K562 (cell line): ENCODE measurements around the gene MIXL1. TPM values are rescaled to one million over a fixed set of nuclear protein-coding genes. Genes with fewer than 3 reads are reported as not detected.

Source experiments
- ASH1L ChIP-seq: fragments of 450-650 bp; IDR thresholded peaks from 2 replicates; pipeline ENCODE4 v1.6.1; 2018; ENCODE audit warnings: borderline replicate concordance, mild to moderate bottlenecking, low read depth; ENCODE audit not compliant: partially characterized antibody
- CREBBP ChIP-seq: IDR thresholded peaks from one replicate; pipeline ENCODE4 v1.6.1; 2012; ENCODE audit warnings: low read depth, mild to moderate bottlenecking, control low read depth, inconsistent platforms, low read length
- KDM5B ChIP-seq: fragments of 200-600 bp; sonication (generic); IDR thresholded peaks from 2 replicates; pipeline ENCODE4 v1.6.1; 2012; ENCODE audit warnings: low read depth, mild to moderate bottlenecking, moderate library complexity, low read length, control low read depth, inconsistent platforms; ENCODE audit not compliant: insufficient replicate concordance
- MED1 ChIP-seq: sonication (generic); formaldehyde crosslinking; IDR thresholded peaks from 2 replicates; pipeline ENCODE4 v1.8.1; 2023; ENCODE audit warnings: missing genetic modification reagents, borderline replicate concordance
- TFAM ChIP-seq: fragments of 250-450 bp; sonication (Bioruptor Pico); conservative IDR thresholded peaks from 2 replicates; pipeline ENCODE4 v1.5.0; 2021; ENCODE audit warnings: mild to moderate bottlenecking, moderate library complexity
- ZC3H11A ChIP-seq: IDR thresholded peaks from 2 replicates; pipeline ENCODE4 v1.6.1; 2012; ENCODE audit warnings: low read depth, low read length, improper control_type of control experiment
- ZNF24 ChIP-seq: fragments of 450-650 bp; IDR thresholded peaks from 2 replicates; pipeline ENCODE4 v1.6.1; 2016
- ZNF79 ChIP-seq: fragments of 250-450 bp; sonication (Bioruptor Pico); IDR thresholded peaks from 2 replicates; pipeline ENCODE4 v1.4.0; 2020; ENCODE audit warnings: low read depth, mild to moderate bottlenecking, moderate library complexity
- polyA plus RNA-seq, 8 experiments: library from polyadenylated mRNA; depleted of rRNA in 4 of 8; stranded (reverse) in 5 of 8; unstranded in 3 of 8; fragments of >200 nt; fragmentation: Nextera tagmentation in 2 of 8; fragmentation: Illumina TruSeq in 1 of 8; extraction: Ambion mirVana in 2 of 8; extraction: Trizol in 1 of 8; gene quantifications; 2 replicates each; pipeline versions ENCODE4 v1.2.1 to v1.2.3, GENCODE V29; 2011 to 2014; ENCODE audit warnings: inconsistent platforms in 1 of 8, missing spikeins in 1 of 8
- total RNA-seq, 7 experiments: library from RNA; depleted of rRNA in 6 of 7; stranded (reverse); fragments of >200 nt in 6 of 7; fragmentation: Illumina TruSeq in 2 of 7; extraction: Trizol in 2 of 7; gene quantifications; 2 replicates each; pipeline versions ENCODE4 v1.2.1 to v1.2.3, GENCODE V29; 2011 to 2021; ENCODE audit warnings: low replicate concordance in 1 of 7
- TF ChIP-seq, protein P1 (sequence below), 2 experiments: fragments of 450-650 bp in 1 of 2; sonication (generic) in 1 of 2; formaldehyde crosslinking in 1 of 2; IDR thresholded peaks; 2 replicates each; pipeline versions ENCODE4 v1.7.1 to v1.9.0; 2016 to 2022; ENCODE audit warnings: inconsistent platforms in 1 of 2, mild to moderate bottlenecking in 1 of 2, missing genetic modification reagents in 1 of 2
- TF ChIP-seq, protein P2 (sequence below): sonication (generic); formaldehyde crosslinking; IDR thresholded peaks from 2 replicates; pipeline ENCODE4 v1.8.0; 2023; ENCODE audit warnings: mild to moderate bottlenecking, missing genetic modification reagents
- TF ChIP-seq, protein P3 (sequence below): IDR thresholded peaks from 2 replicates; pipeline ENCODE4 v1.6.1; 2016; ENCODE audit warnings: missing genetic modification characterization, missing compliant biosample characterization

MIXL1 gene
- total and polyA plus RNA-seq, 9 of the 15 experiments (the other 6 are each of a cell fraction or from before 2014, with no cell fraction given): not detected

DNA sequence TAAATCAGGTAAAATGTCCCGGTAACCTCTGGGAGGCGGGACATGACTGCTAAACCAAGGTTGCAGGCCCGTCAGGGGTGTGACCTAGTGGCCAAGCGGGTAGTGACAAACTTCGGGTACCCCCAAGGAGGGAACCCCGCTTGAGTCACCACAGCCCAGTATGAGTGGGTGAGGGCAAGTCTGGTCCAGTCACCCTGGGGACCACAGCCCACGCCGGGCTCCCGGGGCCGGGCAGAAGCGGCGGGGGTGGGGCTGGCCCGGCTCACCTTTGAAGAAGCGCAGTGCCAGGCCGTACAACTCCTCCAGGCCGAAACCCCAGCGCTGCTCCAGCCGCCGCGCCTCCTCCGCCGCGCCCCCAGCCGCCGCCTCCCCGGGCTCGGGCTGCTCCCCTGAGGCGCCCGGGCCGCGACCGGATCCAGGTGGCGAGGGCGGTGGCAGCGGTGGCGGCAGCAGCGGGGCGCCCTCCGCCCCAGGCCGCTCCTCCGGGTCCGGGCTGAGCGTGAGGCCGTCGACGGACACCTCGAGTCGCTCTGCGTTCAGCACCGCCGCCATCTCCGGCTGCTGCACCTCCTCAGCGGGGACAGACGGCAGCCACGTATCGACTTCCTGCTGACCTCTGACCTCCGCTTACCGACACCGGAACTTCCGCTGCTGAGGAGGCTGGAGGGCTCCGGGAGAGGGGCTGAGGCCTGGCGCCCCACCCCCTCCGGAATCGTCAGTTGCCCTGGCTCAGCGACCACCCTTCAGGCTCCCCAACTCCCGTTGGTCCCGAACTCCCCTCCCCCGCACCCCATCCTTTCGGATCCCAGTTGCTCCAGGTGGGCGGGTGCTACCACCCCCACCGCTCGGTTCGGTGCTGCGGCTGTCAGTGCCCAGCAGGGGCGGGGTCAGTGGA is 37.1 kb upstream of the MIXL1 start, which contains the start of gene ACBD3 (continued):
- TF ChIP-seq, protein P1, sequence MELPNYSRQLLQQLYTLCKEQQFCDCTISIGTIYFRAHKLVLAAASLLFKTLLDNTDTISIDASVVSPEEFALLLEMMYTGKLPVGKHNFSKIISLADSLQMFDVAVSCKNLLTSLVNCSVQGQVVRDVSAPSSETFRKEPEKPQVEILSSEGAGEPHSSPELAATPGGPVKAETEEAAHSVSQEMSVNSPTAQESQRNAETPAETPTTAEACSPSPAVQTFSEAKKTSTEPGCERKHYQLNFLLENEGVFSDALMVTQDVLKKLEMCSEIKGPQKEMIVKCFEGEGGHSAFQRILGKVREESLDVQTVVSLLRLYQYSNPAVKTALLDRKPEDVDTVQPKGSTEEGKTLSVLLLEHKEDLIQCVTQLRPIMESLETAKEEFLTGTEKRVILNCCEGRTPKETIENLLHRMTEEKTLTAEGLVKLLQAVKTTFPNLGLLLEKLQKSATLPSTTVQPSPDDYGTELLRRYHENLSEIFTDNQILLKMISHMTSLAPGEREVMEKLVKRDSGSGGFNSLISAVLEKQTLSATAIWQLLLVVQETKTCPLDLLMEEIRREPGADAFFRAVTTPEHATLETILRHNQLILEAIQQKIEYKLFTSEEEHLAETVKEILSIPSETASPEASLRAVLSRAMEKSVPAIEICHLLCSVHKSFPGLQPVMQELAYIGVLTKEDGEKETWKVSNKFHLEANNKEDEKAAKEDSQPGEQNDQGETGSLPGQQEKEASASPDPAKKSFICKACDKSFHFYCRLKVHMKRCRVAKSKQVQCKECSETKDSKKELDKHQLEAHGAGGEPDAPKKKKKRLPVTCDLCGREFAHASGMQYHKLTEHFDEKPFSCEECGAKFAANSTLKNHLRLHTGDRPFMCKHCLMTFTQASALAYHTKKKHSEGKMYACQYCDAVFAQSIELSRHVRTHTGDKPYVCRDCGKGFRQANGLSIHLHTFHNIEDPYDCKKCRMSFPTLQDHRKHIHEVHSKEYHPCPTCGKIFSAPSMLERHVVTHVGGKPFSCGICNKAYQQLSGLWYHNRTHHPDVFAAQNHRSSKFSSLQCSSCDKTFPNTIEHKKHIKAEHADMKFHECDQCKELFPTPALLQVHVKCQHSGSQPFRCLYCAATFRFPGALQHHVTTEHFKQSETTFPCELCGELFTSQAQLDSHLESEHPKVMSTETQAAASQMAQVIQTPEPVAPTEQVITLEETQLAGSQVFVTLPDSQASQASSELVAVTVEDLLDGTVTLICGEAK (IDR thresholded peaks at IDR 0.05): peak; percentile 97
- TF ChIP-seq, protein P1 (CRISPR knock-in tag; IDR thresholded peaks at IDR 0.05): no peak
- TF ChIP-seq, protein P2, sequence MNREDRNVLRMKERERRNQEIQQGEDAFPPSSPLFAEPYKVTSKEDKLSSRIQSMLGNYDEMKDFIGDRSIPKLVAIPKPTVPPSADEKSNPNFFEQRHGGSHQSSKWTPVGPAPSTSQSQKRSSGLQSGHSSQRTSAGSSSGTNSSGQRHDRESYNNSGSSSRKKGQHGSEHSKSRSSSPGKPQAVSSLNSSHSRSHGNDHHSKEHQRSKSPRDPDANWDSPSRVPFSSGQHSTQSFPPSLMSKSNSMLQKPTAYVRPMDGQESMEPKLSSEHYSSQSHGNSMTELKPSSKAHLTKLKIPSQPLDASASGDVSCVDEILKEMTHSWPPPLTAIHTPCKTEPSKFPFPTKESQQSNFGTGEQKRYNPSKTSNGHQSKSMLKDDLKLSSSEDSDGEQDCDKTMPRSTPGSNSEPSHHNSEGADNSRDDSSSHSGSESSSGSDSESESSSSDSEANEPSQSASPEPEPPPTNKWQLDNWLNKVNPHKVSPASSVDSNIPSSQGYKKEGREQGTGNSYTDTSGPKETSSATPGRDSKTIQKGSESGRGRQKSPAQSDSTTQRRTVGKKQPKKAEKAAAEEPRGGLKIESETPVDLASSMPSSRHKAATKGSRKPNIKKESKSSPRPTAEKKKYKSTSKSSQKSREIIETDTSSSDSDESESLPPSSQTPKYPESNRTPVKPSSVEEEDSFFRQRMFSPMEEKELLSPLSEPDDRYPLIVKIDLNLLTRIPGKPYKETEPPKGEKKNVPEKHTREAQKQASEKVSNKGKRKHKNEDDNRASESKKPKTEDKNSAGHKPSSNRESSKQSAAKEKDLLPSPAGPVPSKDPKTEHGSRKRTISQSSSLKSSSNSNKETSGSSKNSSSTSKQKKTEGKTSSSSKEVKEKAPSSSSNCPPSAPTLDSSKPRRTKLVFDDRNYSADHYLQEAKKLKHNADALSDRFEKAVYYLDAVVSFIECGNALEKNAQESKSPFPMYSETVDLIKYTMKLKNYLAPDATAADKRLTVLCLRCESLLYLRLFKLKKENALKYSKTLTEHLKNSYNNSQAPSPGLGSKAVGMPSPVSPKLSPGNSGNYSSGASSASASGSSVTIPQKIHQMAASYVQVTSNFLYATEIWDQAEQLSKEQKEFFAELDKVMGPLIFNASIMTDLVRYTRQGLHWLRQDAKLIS (CRISPR knock-in tag): peak; percentile 45; the same call in 1 of the 2 replicates
- TF ChIP-seq ZC3H11A (no peak), KDM5B (peak; percentile 91), TFAM (no peak), ZNF79 (CRISPR knock-in tag) (no peak), ZNF24 (no peak), CREBBP (no peak), ASH1L (no peak), MED1 (CRISPR knock-in tag) (no peak)
- TF ChIP-seq, protein P3, sequence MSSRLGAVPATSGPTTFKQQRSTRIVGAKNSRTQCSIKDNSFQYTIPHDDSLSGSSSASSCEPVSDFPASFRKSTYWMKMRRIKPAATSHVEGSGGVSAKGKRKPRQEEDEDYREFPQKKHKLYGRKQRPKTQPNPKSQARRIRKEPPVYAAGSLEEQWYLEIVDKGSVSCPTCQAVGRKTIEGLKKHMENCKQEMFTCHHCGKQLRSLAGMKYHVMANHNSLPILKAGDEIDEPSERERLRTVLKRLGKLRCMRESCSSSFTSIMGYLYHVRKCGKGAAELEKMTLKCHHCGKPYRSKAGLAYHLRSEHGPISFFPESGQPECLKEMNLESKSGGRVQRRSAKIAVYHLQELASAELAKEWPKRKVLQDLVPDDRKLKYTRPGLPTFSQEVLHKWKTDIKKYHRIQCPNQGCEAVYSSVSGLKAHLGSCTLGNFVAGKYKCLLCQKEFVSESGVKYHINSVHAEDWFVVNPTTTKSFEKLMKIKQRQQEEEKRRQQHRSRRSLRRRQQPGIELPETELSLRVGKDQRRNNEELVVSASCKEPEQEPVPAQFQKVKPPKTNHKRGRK: no peak
